Neural cell (in vitro differentiated cells): Measurements from ENCODE around the gene CRIP1. TPM values are rescaled to one million over a fixed set of nuclear protein-coding genes. Genes with fewer than 3 reads are reported as not detected.

Source experiments
- H2AFZ ChIP-seq: fragments of 200-600, 300-800 bp; sonication (generic), shearing (Covaris generic); 2 replicates; pipeline ENCODE4 v1.6.0; 2014; ENCODE audit warnings: low read depth, mild to moderate bottlenecking, antibody characterized with exemption, low read length, moderate library complexity
- H3F3A ChIP-seq: fragments of 200-600 bp; shearing (Covaris generic); 2 replicates; pipeline ENCODE4 v1.6.1; 2016; ENCODE audit warnings: mild to moderate bottlenecking, moderate library complexity, mixed read lengths, antibody characterized with exemption, low read length; ENCODE audit not compliant: insufficient read depth, poor library complexity, severe bottlenecking
- H3K27ac ChIP-seq: fragments of 200-600, 300-800 bp; sonication (generic), shearing (Covaris generic); 2 replicates; pipeline ENCODE4 v1.5.1; 2014; ENCODE audit warnings: mild to moderate bottlenecking, low read length, moderate library complexity
- H3K27me3 ChIP-seq: fragments of 300-800, 200-600 bp; sonication (generic), shearing (Covaris generic); 2 replicates; pipeline ENCODE4 v1.6.0; 2014; ENCODE audit warnings: mild to moderate bottlenecking, low read depth, low read length, moderate library complexity; ENCODE audit not compliant: insufficient read depth
- H3K36me3 ChIP-seq: fragments of 300-800, 200-600 bp; sonication (generic), shearing (Covaris generic); 2 replicates; pipeline ENCODE4 v1.5.1; 2014; ENCODE audit warnings: mild to moderate bottlenecking, antibody characterized with exemption, low read length, moderate library complexity; ENCODE audit not compliant: insufficient read depth
- H3K4me2 ChIP-seq: fragments of 300-800, 200-600 bp; sonication (generic), shearing (Covaris generic); 2 replicates; pipeline ENCODE4 v1.6.0; 2014; ENCODE audit warnings: mild to moderate bottlenecking, low read length
- H3K4me3 ChIP-seq: fragments of 300-800, 200-600 bp; sonication (generic), shearing (Covaris generic); 2 replicates; pipeline ENCODE4 v1.5.1; 2014; ENCODE audit warnings: mild to moderate bottlenecking, low read length, moderate library complexity
- H3K79me2 ChIP-seq: fragments of 200-600 bp; shearing (Covaris generic); replicated peaks from 2 replicates; pipeline ENCODE4 v1.6.0; 2014; ENCODE audit warnings: mild to moderate bottlenecking, low read length, moderate library complexity; ENCODE audit not compliant: insufficient read depth
- H3K9ac ChIP-seq: fragments of 300-800, 200-600 bp; sonication (generic), shearing (Covaris generic); 2 replicates; pipeline ENCODE4 v1.6.1; 2016; ENCODE audit warnings: mild to moderate bottlenecking, low read length, mixed read lengths
- H3K9me2 ChIP-seq: fragments of 200-600 bp; shearing (Covaris generic); 2 replicates; pipeline ENCODE4 v1.6.1; 2016; ENCODE audit warnings: mild to moderate bottlenecking, low read length, mixed read lengths; ENCODE audit not compliant: insufficient read depth
- H3K9me3 ChIP-seq: fragments of 200-600, 300-800 bp; sonication (generic), shearing (Covaris generic); 2 replicates; pipeline ENCODE4 v1.6.1; 2016; ENCODE audit warnings: mild to moderate bottlenecking, mixed run types, low read length, moderate library complexity, mixed read lengths
- H4K20me1 ChIP-seq: fragments of 200-600 bp; shearing (Covaris generic); 2 replicates; pipeline ENCODE4 v1.6.1; 2016; ENCODE audit warnings: mild to moderate bottlenecking, mixed run types; ENCODE audit not compliant: insufficient read depth
- EP300 ChIP-seq: fragments of 450-650 bp; conservative IDR thresholded peaks from 2 replicates; pipeline ENCODE4 v1.6.1; 2014; ENCODE audit warnings: antibody characterized with exemption, mild to moderate bottlenecking, moderate library complexity; ENCODE audit not compliant: poor library complexity, severe bottlenecking
- EZH2 ChIP-seq: fragments of 200-600, 300-800 bp; shearing (Covaris generic), sonication (generic); IDR thresholded peaks from 2 replicates; pipeline ENCODE4 v1.6.1; 2014; ENCODE audit warnings: antibody characterized with exemption, low read length, borderline replicate concordance, mild to moderate bottlenecking; ENCODE audit not compliant: insufficient read depth, poor library complexity, severe bottlenecking
- MXI1 ChIP-seq: fragments of 450-650 bp; conservative IDR thresholded peaks from 2 replicates; pipeline ENCODE4 v1.6.1; 2014; ENCODE audit warnings: antibody characterized with exemption, mild to moderate bottlenecking; ENCODE audit not compliant: poor library complexity, severe bottlenecking
- POLR2AphosphoS5 ChIP-seq: IDR thresholded peaks from 2 replicates; pipeline ENCODE4 v1.6.1; 2012
- RAD21 ChIP-seq: fragments of 450-650 bp; conservative IDR thresholded peaks from 2 replicates; pipeline ENCODE4 v1.6.1; 2014; ENCODE audit warnings: antibody characterized with exemption, mild to moderate bottlenecking, moderate library complexity
- SMC3 ChIP-seq: fragments of 450-650 bp; conservative IDR thresholded peaks from 2 replicates; pipeline ENCODE4 v1.6.1; 2014; ENCODE audit warnings: antibody characterized with exemption, mild to moderate bottlenecking, moderate library complexity; ENCODE audit not compliant: poor library complexity
- TAF1 ChIP-seq: IDR thresholded peaks from 2 replicates; pipeline ENCODE4 v1.6.1; 2012; ENCODE audit warnings: low read depth
- polyA plus RNA-seq: library from polyadenylated mRNA; depleted of rRNA; stranded (reverse); fragments of >200 nt; gene quantifications from 2 replicates; pipeline ENCODE4 v1.2.3, GENCODE V29; 2014
- TF ChIP-seq, protein P1 (sequence below): IDR thresholded peaks from 2 replicates; pipeline ENCODE4 v1.6.1; 2012; ENCODE audit warnings: borderline replicate concordance
- TF ChIP-seq, protein P2 (sequence below): fragments of 450-650 bp; IDR thresholded peaks from 2 replicates; pipeline ENCODE4 v1.5.1; 2014; ENCODE audit warnings: antibody characterized with exemption, mild to moderate bottlenecking, moderate library complexity; ENCODE audit not compliant: poor library complexity, severe bottlenecking

CRIP1 gene
- polyA plus RNA-seq, 1 donor from 2014 or later = 0.58 TPM

DNA sequence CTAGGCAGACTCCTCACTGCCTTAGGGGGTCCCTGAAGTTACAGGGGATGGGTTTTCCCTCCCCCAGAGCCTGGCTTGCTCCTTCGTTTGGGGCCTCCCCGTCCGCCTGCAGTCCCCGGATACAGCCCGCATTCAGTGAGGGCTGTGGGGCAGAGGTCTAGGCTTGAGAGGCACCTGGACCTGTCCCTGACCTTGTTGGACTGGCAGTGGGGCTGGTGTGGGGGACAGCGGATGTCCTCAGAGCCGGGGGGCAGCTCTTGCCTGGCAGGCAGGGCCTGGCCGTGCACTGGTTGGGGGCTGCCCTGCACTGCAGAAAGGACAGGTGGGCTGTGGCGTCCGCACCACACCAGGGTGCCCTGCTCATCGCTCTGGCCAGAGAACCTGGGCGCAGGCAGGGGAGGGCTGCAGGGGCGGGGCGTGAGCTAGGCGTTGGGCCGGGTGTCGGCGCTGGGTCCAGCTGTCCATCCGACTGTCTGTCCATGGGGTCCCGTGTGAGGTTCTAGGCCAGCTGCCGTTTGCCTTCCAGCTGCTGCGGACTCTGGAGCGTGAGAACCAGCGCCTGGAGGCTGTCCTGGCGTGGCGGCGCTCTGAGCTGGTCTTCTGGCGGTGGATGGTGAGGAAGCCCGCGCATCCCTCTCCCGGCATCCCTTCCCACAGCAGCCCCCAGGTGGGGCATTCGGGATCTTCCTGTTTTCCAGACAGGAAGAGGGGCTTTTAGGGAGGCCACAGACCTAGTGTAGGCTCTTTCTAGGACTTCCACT is 10.3 kb downstream of the CRIP1 start:
- Histone ChIP-seq H3K27me3 (no peaks in the 10 kb centered on the region), H3K4me3 (no peak overlapping the region), H2AFZ (no peak overlapping the region), H3K4me2 (no peak overlapping the region), H3K9me2 (no peaks in the 10 kb centered on the region), H3K9ac (no peak overlapping the region), H3K79me2 (no peaks in the 10 kb centered on the region), H3F3A (no peaks in the 10 kb centered on the region), H3K9me3 (no peaks in the 10 kb centered on the region), H4K20me1 (no peaks in the 10 kb centered on the region), H3K36me3 (no peaks in the 10 kb centered on the region), H3K27ac (no peak overlapping the region)
- TF ChIP-seq EZH2 = no peak
- TF ChIP-seq MXI1 = no peak
- TF ChIP-seq, protein P1, sequence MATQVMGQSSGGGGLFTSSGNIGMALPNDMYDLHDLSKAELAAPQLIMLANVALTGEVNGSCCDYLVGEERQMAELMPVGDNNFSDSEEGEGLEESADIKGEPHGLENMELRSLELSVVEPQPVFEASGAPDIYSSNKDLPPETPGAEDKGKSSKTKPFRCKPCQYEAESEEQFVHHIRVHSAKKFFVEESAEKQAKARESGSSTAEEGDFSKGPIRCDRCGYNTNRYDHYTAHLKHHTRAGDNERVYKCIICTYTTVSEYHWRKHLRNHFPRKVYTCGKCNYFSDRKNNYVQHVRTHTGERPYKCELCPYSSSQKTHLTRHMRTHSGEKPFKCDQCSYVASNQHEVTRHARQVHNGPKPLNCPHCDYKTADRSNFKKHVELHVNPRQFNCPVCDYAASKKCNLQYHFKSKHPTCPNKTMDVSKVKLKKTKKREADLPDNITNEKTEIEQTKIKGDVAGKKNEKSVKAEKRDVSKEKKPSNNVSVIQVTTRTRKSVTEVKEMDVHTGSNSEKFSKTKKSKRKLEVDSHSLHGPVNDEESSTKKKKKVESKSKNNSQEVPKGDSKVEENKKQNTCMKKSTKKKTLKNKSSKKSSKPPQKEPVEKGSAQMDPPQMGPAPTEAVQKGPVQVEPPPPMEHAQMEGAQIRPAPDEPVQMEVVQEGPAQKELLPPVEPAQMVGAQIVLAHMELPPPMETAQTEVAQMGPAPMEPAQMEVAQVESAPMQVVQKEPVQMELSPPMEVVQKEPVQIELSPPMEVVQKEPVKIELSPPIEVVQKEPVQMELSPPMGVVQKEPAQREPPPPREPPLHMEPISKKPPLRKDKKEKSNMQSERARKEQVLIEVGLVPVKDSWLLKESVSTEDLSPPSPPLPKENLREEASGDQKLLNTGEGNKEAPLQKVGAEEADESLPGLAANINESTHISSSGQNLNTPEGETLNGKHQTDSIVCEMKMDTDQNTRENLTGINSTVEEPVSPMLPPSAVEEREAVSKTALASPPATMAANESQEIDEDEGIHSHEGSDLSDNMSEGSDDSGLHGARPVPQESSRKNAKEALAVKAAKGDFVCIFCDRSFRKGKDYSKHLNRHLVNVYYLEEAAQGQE = no peak
- no peak for TF ChIP-seq EP300
- TF ChIP-seq, protein P2, sequence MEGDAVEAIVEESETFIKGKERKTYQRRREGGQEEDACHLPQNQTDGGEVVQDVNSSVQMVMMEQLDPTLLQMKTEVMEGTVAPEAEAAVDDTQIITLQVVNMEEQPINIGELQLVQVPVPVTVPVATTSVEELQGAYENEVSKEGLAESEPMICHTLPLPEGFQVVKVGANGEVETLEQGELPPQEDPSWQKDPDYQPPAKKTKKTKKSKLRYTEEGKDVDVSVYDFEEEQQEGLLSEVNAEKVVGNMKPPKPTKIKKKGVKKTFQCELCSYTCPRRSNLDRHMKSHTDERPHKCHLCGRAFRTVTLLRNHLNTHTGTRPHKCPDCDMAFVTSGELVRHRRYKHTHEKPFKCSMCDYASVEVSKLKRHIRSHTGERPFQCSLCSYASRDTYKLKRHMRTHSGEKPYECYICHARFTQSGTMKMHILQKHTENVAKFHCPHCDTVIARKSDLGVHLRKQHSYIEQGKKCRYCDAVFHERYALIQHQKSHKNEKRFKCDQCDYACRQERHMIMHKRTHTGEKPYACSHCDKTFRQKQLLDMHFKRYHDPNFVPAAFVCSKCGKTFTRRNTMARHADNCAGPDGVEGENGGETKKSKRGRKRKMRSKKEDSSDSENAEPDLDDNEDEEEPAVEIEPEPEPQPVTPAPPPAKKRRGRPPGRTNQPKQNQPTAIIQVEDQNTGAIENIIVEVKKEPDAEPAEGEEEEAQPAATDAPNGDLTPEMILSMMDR = no peak
- TF ChIP-seq RAD21 = no peak
- TF ChIP-seq TAF1 = no peak
- TF ChIP-seq POLR2AphosphoS5 = no peak
- no peak for TF ChIP-seq SMC3

DNA sequence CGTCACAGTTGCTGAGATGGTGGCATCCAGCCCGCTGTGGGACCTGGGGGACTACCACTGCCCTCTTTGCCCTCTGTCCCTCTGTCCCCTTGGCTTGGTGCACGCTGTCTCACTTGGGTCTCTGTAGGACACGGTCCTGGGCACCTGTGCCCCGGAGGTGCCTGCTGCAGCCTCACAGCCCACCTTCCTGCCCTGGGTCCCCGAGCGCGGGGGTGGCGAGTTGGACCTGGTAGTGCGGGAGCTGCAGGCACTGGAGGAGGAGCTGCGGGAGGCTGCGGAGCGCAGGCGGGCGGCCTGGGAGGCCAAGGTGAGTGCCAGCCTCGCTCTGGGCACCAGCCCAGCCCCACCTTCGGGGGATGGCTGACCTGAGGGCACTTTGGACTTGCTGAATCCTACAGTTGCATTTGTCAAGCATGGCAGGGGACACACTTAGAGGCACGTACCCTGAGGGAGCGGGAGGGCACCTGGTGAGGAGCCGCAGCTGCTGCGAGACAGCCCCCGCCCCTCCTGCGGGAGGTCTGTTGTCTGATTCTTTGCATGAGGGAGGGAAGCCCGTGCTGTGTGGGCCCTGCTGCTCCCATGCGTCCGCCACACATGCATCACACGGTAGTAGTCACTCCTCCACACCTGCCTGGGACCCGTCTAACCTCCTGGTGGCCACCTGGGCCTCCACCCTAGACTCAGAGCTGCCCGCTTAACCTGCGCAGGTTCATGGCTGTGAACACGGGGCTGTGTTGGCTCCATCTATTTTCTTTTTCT is 11.2 kb downstream of the CRIP1 start:
- no peaks in the 10 kb centered on the region for H3K9me2 ChIP-seq
- no peaks in the 10 kb centered on the region for H3K9me3 ChIP-seq
- H3K36me3 ChIP-seq = no peaks in the 10 kb centered on the region
- TF ChIP-seq EP300 (no peak), EZH2 (no peak), SMC3 (no peak), RAD21 (no peak), MXI1 (no peak), POLR2AphosphoS5 (no peak), TAF1 (no peak)
- TF ChIP-seq, protein P2 = no peak
- TF ChIP-seq, protein P1 = no peak
- H4K20me1 ChIP-seq = no peaks in the 10 kb centered on the region
- no peak overlapping the region for H3K9ac ChIP-seq
- no peak overlapping the region for H3K27ac ChIP-seq
- no peaks in the 10 kb centered on the region for H3F3A ChIP-seq
- no peaks in the 10 kb centered on the region for H3K27me3 ChIP-seq
- H3K79me2 ChIP-seq = no peaks in the 10 kb centered on the region
- H2AFZ ChIP-seq = no peak overlapping the region
- no peak overlapping the region for H3K4me3 ChIP-seq
- no peak overlapping the region for H3K4me2 ChIP-seq
